Hepatocyte (in vitro differentiated cells): ENCODE results near the gene BTRC.

ENCODE experiments used
- CTCF ChIP-seq: fragments of 200-600 bp; sonication (generic); IDR thresholded peaks from 2 replicates; pipeline ENCODE4 v1.5.1; 2016; ENCODE audit warnings: antibody characterized with exemption, mild to moderate bottlenecking; ENCODE audit not compliant: poor library complexity
- EZH2 ChIP-seq: fragments of 200-600 bp; sonication (generic); IDR thresholded peaks from 2 replicates; pipeline ENCODE4 v1.6.1; 2016; ENCODE audit warnings: antibody characterized with exemption, mild to moderate bottlenecking, borderline replicate concordance

- TF ChIP-seq CTCF: no peak
- no peak for TF ChIP-seq EZH2
These were observed 32.8 kb downstream of the BTRC start for GRCh38 chr10:101386659-101387259.
